Measurements from ENCODE around the gene SERPIND1.
"Not testable (repeated sequence)": the region's sequence is repeated elsewhere in the genome, so short reads cannot be mapped to it uniquely, and the experiment has no call there.

Gene SERPIND1

GRCh38 chr22:20769496-20769826, 4.5 kb upstream of the SERPIND1 start:
- H3K36me3 ChIP-seq (ENCODE audit: control insufficient read depth in 1 of 2, insufficient read depth in 2 of 2, low read depth in 1 of 2, low read length in 2 of 2) = peaks cover 22 to 47% of the 10 kb centered on the region in 2 experiments
- H3K79me1 ChIP-seq (replicated peaks; ENCODE audit: low read length, poor library complexity, severe bottlenecking); H3K4me1 ChIP-seq (ENCODE audit: control insufficient read depth, insufficient read depth, low read depth, low read length); H2AFZ ChIP-seq (ENCODE audit: low read depth, low read length); H2AK5ac ChIP-seq (ENCODE audit: low read length, severe bottlenecking); H3K4ac ChIP-seq (ENCODE audit: low read depth in 1 of 2, low read length in 2 of 2); H2BK120ac ChIP-seq (ENCODE audit: low read depth, low read length); H3K14ac ChIP-seq (ENCODE audit: low read length in 2 of 2); H3K27me3 ChIP-seq (ENCODE audit: control insufficient read depth in 1 of 2, insufficient read depth in 1 of 2, low read length in 2 of 2); H3K23ac ChIP-seq (ENCODE audit: low read length in 2 of 2); H2BK5ac ChIP-seq (ENCODE audit: low read depth, low read length, poor library complexity, severe bottlenecking); H4K91ac ChIP-seq (ENCODE audit: low read length); H3K27ac ChIP-seq (ENCODE audit: low read length, poor library complexity, severe bottlenecking); H2BK12ac ChIP-seq (ENCODE audit: low read length in 2 of 2); H2BK15ac ChIP-seq (ENCODE audit: low read depth, poor library complexity, severe bottlenecking); H3K18ac ChIP-seq (ENCODE audit: low read depth in 1 of 2, low read length in 2 of 2); H3K9me3 ChIP-seq (ENCODE audit: control insufficient read depth, low read length); H4K8ac ChIP-seq (ENCODE audit: low read length); H3K4me2 ChIP-seq (ENCODE audit: low read length, poor library complexity, severe bottlenecking); H3K4me3 ChIP-seq (ENCODE audit: insufficient read depth in 1 of 2, low read depth in 1 of 2, low read length in 2 of 2); H3K9ac ChIP-seq (ENCODE audit: low read length); DNase-seq: not testable (repeated sequence)
- 98% methylated on average over 5 of the region's 9 CpGs for WGBS

GRCh38 chr22:20771918-20772625, 1.8 kb upstream of the SERPIND1 start:
- Histone ChIP-seq H3K9me3 (ENCODE audit: control insufficient read depth, low read length) (no peaks in the 10 kb centered on the region), H3K4me3 (ENCODE audit: insufficient read depth in 1 of 2, low read depth in 1 of 2, low read length in 2 of 2) (no peak overlapping the region), H3K27ac (ENCODE audit: low read length, poor library complexity, severe bottlenecking) (no peak overlapping the region), H2BK12ac (ENCODE audit: low read length in 2 of 2) (no peak overlapping the region), H3K27me3 (ENCODE audit: control insufficient read depth in 1 of 2, insufficient read depth in 1 of 2, low read length in 2 of 2) (no peaks in the 10 kb centered on the region), H2BK120ac (ENCODE audit: low read depth, low read length) (no peak overlapping the region), H4K91ac (ENCODE audit: low read length) (no peak overlapping the region), H4K8ac (ENCODE audit: low read length) (peak overlapping the region; percentile 39), H3K4me1 (ENCODE audit: control insufficient read depth, insufficient read depth, low read depth, low read length) (no peaks in the 10 kb centered on the region), H3K9ac (ENCODE audit: low read length) (no peak overlapping the region), H2AFZ (ENCODE audit: low read depth, low read length) (no peak overlapping the region), H2AK5ac (ENCODE audit: low read length, severe bottlenecking) (no peak overlapping the region), H2BK15ac (ENCODE audit: low read depth, poor library complexity, severe bottlenecking) (no peak overlapping the region), H3K14ac (ENCODE audit: low read length in 2 of 2) (no peak overlapping the region), H2BK5ac (ENCODE audit: low read depth, low read length, poor library complexity, severe bottlenecking) (no peak overlapping the region), H3K4me2 (ENCODE audit: low read length, poor library complexity, severe bottlenecking) (no peak overlapping the region), H3K4ac (ENCODE audit: low read depth in 1 of 2, low read length in 2 of 2) (no peak overlapping the region), H3K79me1 (replicated peaks; ENCODE audit: low read length, poor library complexity, severe bottlenecking) (peaks cover 2% of the 10 kb centered on the region), H3K36me3 (ENCODE audit: control insufficient read depth in 1 of 2, insufficient read depth in 2 of 2, low read depth in 1 of 2, low read length in 2 of 2) (peaks cover 12 to 40% of the 10 kb centered on the region in 2 experiments), H3K18ac (ENCODE audit: low read depth in 1 of 2, low read length in 2 of 2) (no peak overlapping the region), H3K23ac (ENCODE audit: low read length in 2 of 2) (no peak overlapping the region)
- DNase-seq = no peak
- 89% methylated on average over 9 of the region's 9 CpGs for WGBS

DNA sequence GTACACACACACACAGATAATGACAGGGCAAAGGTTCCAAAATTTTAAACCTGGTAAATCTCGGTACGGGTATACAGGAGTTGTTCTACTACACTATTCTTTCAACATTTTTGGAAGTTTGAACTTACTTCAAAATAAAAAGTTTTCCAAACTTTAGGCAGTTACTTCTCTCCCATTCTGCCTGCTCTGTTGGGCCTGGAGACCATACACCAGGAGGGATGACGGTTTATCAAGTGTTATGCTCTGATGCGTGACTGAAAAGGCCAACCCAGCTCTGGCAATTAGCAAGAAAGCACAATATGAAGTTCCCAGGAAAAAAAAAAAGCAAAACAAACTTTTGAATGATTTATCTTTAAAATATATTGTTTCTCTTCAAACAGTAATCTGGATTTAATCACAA, 969 bp downstream of the SERPIND1 start:
- Histone ChIP-seq H2BK12ac (ENCODE audit: low read length in 2 of 2) (no peak overlapping the region), H4K91ac (ENCODE audit: low read length) (no peak overlapping the region), H3K9ac (ENCODE audit: low read length) (no peak overlapping the region), H3K4me3 (ENCODE audit: insufficient read depth in 1 of 2, low read depth in 1 of 2, low read length in 2 of 2) (no peak overlapping the region), H2AK5ac (ENCODE audit: low read length, severe bottlenecking) (no peak overlapping the region), H3K14ac (ENCODE audit: low read length in 2 of 2) (no peak overlapping the region), H3K36me3 (ENCODE audit: control insufficient read depth in 1 of 2, insufficient read depth in 2 of 2, low read depth in 1 of 2, low read length in 2 of 2) (peaks cover 20 to 46% of the 10 kb centered on the region in 2 experiments), H2BK15ac (ENCODE audit: low read depth, poor library complexity, severe bottlenecking) (no peak overlapping the region), H3K4ac (ENCODE audit: low read depth in 1 of 2, low read length in 2 of 2) (no peak overlapping the region), H3K23ac (ENCODE audit: low read length in 2 of 2) (no peak overlapping the region), H4K8ac (ENCODE audit: low read length) (no peak overlapping the region), H2AFZ (ENCODE audit: low read depth, low read length) (no peak overlapping the region), H3K4me1 (ENCODE audit: control insufficient read depth, insufficient read depth, low read depth, low read length) (peaks cover 2% of the 10 kb centered on the region), H3K18ac (ENCODE audit: low read depth in 1 of 2, low read length in 2 of 2) (no peak overlapping the region), H3K9me3 (ENCODE audit: control insufficient read depth, low read length) (no peaks in the 10 kb centered on the region), H3K4me2 (ENCODE audit: low read length, poor library complexity, severe bottlenecking) (no peak overlapping the region), H2BK120ac (ENCODE audit: low read depth, low read length) (no peak overlapping the region), H3K79me1 (replicated peaks; ENCODE audit: low read length, poor library complexity, severe bottlenecking) (peaks cover 4% of the 10 kb centered on the region), H3K27me3 (ENCODE audit: control insufficient read depth in 1 of 2, insufficient read depth in 1 of 2, low read length in 2 of 2) (no peaks in the 10 kb centered on the region), H2BK5ac (ENCODE audit: low read depth, low read length, poor library complexity, severe bottlenecking) (no peak overlapping the region), H3K27ac (ENCODE audit: low read length, poor library complexity, severe bottlenecking) (no peak overlapping the region)
- DNase-seq = no peak
- WGBS = 95% methylated on average over 4 of the region's 4 CpGs

GRCh38 chr22:20775342-20775895, 1.5 kb downstream of the SERPIND1 start:
- Histone ChIP-seq H3K4me2 (ENCODE audit: low read length, poor library complexity, severe bottlenecking) (no peak overlapping the region), H3K18ac (ENCODE audit: low read depth in 1 of 2, low read length in 2 of 2) (no peak overlapping the region), H3K14ac (ENCODE audit: low read length in 2 of 2) (no peak overlapping the region), H4K8ac (ENCODE audit: low read length) (no peak overlapping the region), H3K27ac (ENCODE audit: low read length, poor library complexity, severe bottlenecking) (no peak overlapping the region), H3K79me1 (replicated peaks; ENCODE audit: low read length, poor library complexity, severe bottlenecking) (peaks cover 4% of the 10 kb centered on the region), H2BK5ac (ENCODE audit: low read depth, low read length, poor library complexity, severe bottlenecking) (no peak overlapping the region), H4K91ac (ENCODE audit: low read length) (no peak overlapping the region), H3K27me3 (ENCODE audit: control insufficient read depth in 1 of 2, insufficient read depth in 1 of 2, low read length in 2 of 2) (no peaks in the 10 kb centered on the region), H3K9me3 (ENCODE audit: control insufficient read depth, low read length) (no peaks in the 10 kb centered on the region), H2BK15ac (ENCODE audit: low read depth, poor library complexity, severe bottlenecking) (no peak overlapping the region), H3K9ac (ENCODE audit: low read length) (no peak overlapping the region), H2BK120ac (ENCODE audit: low read depth, low read length) (no peak overlapping the region), H2AFZ (ENCODE audit: low read depth, low read length) (no peak overlapping the region), H3K4ac (ENCODE audit: low read depth in 1 of 2, low read length in 2 of 2) (no peak overlapping the region), H3K4me3 (ENCODE audit: insufficient read depth in 1 of 2, low read depth in 1 of 2, low read length in 2 of 2) (no peak overlapping the region), H2BK12ac (ENCODE audit: low read length in 2 of 2) (no peak overlapping the region), H3K23ac (ENCODE audit: low read length in 2 of 2) (no peak overlapping the region), H3K36me3 (ENCODE audit: control insufficient read depth in 1 of 2, insufficient read depth in 2 of 2, low read depth in 1 of 2, low read length in 2 of 2) (peaks cover 20 to 46% of the 10 kb centered on the region in 2 experiments), H3K4me1 (ENCODE audit: control insufficient read depth, insufficient read depth, low read depth, low read length) (peaks cover 2% of the 10 kb centered on the region), H2AK5ac (ENCODE audit: low read length, severe bottlenecking) (no peak overlapping the region)
- WGBS = 100% methylated on average over 1 of the region's 4 CpGs
- no peak for DNase-seq

Data from mesenchymal stem cell (in vitro differentiated cells and primary cell).